Measurements from ENCODE around the gene UBE2D3.

UBE2D3 gene

DNA sequence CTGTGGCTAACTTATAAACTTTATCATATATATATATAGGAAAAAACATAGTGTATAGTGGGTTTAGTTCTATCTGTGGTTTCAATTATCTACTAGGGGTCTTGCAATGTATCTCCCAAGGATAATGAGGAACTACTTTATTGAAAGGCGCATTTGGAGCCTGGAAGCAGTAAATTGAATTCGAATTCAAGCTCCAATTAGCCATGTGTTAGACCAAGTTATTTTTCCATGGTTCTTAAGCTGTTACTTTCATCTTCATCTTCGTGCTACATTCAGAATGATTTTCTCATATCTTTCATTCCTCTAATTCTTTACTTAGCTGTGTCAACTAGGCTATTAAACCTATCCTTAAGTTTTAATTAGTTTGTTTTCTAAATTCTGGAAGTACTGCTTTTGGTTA lies 39.4 kb downstream of the UBE2D3 start:
- no peak overlapping the region for H3K4me3 ChIP-seq (ENCODE audit: low read depth, low read length)
- in situ Hi-C loops (cut with HindIII; ENCODE audit: low sequenced_read_pairs) = no loop called here
- TF ChIP-seq, protein P1, sequence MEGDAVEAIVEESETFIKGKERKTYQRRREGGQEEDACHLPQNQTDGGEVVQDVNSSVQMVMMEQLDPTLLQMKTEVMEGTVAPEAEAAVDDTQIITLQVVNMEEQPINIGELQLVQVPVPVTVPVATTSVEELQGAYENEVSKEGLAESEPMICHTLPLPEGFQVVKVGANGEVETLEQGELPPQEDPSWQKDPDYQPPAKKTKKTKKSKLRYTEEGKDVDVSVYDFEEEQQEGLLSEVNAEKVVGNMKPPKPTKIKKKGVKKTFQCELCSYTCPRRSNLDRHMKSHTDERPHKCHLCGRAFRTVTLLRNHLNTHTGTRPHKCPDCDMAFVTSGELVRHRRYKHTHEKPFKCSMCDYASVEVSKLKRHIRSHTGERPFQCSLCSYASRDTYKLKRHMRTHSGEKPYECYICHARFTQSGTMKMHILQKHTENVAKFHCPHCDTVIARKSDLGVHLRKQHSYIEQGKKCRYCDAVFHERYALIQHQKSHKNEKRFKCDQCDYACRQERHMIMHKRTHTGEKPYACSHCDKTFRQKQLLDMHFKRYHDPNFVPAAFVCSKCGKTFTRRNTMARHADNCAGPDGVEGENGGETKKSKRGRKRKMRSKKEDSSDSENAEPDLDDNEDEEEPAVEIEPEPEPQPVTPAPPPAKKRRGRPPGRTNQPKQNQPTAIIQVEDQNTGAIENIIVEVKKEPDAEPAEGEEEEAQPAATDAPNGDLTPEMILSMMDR (IDR thresholded peaks at IDR 0.05; ENCODE audit: low read depth, low read length) = no peak
- no peak for DNase-seq (ENCODE audit: low read depth, low spot score)

DNA sequence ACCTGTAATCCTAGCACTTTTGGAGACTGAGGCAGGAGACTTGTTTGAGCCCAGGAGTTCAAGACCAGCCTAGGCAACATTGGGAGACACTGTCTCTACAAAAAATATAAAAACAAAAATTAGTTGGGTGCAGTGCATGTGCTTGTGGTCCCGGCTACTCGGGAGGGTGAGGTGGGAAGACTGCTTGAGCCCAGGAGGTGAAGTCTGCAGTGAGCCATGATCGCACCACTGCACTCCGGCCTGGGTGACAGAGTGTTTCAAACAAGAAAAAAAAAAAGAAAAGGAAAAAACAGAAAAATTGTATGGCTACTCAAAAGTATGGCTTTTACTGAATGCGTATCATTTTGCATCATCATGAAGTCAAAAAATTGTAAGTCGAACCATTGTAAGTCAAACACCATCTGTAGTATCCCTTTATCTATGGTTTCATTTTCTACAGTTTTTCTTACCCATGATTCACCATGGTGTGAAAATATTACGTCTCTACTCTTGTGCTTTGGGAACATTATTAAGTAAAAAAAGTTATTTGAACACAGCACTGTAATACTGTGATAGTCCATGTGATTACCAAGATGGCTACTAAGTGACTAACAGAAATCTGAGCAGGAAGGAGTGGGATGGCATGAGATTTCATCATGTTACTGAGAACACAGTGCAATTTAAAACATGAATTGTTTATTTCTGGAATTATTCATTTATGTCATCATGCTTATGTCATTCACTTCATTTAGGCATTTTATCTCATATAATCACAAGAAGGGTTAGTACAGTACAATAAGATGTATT lies 40.1 kb downstream of the UBE2D3 start:
- peak; percentile 53 for DNase-seq (ENCODE audit: low read depth, low spot score)
- no peak overlapping the region for H3K4me3 ChIP-seq (ENCODE audit: low read depth, low read length)
- in situ Hi-C loops (cut with HindIII; ENCODE audit: low sequenced_read_pairs) = no loop called here
- TF ChIP-seq, protein P1 (IDR thresholded peaks at IDR 0.05; ENCODE audit: low read depth, low read length) = no peak

DNA sequence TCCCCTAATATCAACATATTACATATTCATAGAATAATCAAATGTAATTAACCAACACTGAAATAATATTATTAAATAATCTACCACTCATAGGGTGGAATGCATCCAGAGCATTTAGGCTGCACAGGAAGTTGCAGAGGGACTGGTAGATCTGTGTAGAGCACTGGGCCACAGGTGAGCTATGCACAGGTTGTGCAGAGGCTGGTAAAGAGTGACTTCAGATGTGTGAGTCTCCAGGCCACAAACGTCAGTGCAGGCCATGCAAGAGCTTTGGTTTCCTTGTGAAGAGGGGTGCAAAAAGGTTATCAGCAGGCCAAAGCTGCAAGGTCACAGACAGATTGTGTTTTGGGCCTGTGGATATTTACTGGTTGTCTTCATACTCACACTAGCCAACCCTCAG lies 41.1 kb downstream of the UBE2D3 start:
- TF ChIP-seq, protein P1 (IDR thresholded peaks at IDR 0.05; ENCODE audit: low read depth, low read length) = no peak
- in situ Hi-C loops (cut with HindIII; ENCODE audit: low sequenced_read_pairs) = no loop called here
- DNase-seq (ENCODE audit: low read depth, low spot score) = no peak

DNA sequence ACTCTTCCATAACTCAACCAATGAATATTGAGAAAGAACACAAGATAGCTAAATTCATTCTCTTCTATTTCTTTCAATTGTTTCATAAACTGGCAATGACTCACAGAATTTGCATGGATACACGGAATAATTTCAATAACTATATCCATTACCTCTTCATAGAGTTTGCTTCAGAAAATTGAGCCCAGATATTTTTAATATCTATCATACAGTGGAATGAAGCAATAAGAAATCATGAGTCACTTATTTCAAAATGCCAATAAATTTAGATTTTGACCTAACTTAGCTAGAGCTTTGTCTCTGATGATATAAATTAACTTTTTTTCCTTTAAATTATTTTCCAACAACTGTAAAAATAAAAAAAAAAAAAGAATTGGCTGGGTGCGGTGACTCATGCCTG lies 44.3 kb downstream of the UBE2D3 start:
- TF ChIP-seq, protein P1 (IDR thresholded peaks at IDR 0.05; ENCODE audit: low read depth, low read length) = no peak
- no peak overlapping the region for H3K4me3 ChIP-seq (ENCODE audit: low read depth, low read length)
- in situ Hi-C loops (cut with HindIII; ENCODE audit: low sequenced_read_pairs) = no loop called here
- DNase-seq (ENCODE audit: low read depth, low spot score) = no peak

More for the DNA sequence above, 41.1 kb downstream of the UBE2D3 start:
- no peak overlapping the region for H3K4me3 ChIP-seq (ENCODE audit: low read depth, low read length)

DNA sequence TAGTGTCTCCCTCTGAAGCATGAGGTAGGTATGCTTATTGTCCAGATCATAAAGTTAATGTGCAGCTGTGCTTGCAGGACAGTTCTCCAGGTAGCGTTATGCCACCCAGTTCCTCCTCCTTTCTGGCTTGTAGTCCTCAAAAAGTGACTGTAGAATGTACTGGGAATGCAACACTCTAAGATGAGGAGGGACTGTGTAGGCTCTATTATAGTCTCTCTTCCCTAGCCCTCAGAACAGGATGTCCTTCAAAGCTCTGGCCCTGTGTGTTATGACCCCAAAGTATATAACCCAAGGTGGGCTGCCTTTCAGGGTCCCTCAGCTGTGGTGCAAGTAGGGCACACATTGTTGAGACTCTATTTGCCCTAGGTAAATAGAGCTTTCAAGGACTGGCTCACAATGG lies 45.8 kb downstream of the UBE2D3 start:
- no peak overlapping the region for H3K4me3 ChIP-seq (ENCODE audit: low read depth, low read length)
- DNase-seq (ENCODE audit: low read depth, low spot score) = no peak
- TF ChIP-seq, protein P1 (IDR thresholded peaks at IDR 0.05; ENCODE audit: low read depth, low read length) = no peak
- in situ Hi-C loops (cut with HindIII; ENCODE audit: low sequenced_read_pairs) = no loop called here

DNA sequence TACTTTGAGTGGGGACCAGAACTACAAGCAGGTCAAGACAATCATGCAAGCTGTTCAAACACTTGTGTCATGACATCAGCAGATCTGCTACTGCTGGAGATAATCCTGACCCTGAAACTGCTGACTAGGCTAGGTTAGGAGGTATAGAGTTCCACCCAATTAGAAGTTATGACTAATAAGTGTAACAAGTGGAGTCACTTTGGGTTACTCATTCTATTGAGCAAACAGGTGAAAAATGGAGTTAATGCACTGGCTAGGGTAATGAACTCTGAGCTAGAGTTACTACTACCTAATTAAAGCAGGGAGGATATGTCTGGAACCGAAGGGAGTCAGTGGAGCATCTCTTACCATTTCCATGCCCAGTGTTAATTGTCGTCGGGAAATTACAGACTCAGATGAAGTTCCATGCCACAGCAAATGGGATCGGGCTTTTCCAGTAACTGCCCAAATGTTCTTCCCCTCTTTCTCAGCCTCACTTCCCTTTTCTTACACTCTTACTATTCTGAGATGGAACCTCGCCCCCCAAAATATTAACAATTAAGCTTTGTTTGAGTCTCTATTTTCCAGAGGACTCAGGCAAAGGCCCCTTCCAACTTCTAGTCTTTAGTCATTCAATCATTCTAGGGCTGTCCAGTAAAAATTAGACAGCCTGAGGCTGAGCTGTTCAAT lies 46.7 kb downstream of the UBE2D3 start:
- TF ChIP-seq, protein P1 (IDR thresholded peaks at IDR 0.05; ENCODE audit: low read depth, low read length) = no peak
- in situ Hi-C loops (cut with HindIII; ENCODE audit: low sequenced_read_pairs) = no loop called here
- H3K4me3 ChIP-seq (ENCODE audit: low read depth, low read length) = no peak overlapping the region
- DNase-seq (ENCODE audit: low read depth, low spot score) = no peak
